GM21526 (cell line): ENCODE measurements around the gene NKD2.
"Not testable (repeated sequence)": the region's sequence is repeated elsewhere in the genome, so short reads cannot be mapped to it uniquely, and the experiment has no call there.

ENCODE experiments used
- ATAC-seq: cut with Tn5 transposase; IDR thresholded peaks from one replicate; pipeline ENCODE4 v1.9.1; 2021; ENCODE audit warnings: moderate library complexity; ENCODE audit not compliant: unreplicated experiment, low FRiP score

NKD2 gene

DNA sequence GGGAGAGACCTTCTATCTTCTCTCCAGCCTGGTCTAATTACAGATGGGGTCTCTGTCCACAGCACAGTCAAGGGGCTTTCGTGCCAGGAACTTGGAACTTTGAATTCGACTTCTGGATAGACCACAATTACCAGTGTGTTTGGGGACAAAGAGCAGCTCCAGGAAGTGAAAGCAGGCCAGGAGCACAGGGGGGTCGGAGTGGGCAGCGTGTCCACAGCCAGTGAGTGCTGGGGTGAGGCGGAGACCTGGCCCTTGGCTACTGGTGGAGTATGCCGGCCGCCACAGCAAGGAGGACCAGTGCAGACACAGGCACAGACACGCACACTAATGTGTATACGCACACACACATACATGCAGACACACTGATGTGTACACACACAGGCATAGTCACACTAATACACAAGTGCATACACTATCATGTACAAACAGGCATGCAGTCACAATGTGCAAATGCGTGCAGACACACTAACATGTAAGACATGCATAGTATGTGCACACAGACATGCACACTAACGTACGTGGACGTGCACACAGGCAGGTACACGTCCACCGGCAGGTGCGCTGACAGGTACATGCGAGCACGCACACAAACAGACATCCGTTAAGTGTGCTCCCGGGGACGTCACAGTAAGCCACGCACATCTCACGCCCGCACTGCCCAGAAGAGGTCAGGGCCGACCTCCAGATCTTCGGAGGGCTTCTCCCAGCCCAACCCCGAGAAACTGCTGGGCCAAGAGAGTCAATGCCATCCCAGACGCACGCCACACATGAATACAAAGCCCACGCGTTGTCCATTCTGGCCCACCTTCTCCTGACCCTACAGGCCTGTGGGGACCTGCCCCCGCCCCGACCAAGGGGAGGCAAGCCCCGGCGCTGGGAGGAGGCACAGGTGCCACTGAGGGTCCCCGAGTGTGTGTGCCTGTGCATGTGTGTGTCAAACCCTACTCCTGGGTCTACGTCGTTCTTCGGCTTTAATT is 46.5 kb downstream of the NKD2 start:
- ATAC-seq: no peak

DNA sequence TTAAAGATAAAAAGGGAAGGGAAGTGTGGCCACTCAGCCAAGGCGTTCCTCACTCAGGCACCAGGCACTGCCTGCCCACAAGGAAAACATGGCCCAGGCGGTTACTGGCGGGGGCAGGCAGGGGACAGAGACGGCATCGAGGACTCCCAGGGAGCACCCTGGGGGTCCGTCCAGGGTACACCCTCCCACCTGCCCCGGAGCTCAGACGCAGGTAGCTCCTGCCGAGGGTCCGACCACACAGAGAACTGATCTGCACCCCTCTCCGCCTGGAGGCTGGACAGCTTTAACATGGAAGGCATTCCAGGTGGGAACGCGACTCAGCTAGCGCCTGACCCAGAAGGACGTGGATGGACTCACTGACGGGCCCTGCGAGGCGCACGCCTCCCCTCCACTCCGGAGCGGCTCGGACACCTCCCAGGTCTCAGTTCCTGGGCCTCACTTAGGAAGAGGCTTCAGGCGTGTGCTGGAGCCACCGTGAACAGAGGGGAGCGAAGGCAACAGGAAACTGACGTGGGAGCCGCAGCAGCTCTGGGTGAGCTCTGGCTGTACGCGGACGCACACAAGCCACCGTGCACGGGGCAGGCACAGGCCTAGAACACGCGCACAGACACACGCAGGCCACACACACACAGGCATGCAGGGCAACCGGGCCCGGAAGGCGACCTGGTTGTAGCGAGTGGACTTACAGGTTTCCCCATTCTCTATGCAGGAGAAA is 47.5 kb downstream of the NKD2 start:
- ATAC-seq: no peak

DNA sequence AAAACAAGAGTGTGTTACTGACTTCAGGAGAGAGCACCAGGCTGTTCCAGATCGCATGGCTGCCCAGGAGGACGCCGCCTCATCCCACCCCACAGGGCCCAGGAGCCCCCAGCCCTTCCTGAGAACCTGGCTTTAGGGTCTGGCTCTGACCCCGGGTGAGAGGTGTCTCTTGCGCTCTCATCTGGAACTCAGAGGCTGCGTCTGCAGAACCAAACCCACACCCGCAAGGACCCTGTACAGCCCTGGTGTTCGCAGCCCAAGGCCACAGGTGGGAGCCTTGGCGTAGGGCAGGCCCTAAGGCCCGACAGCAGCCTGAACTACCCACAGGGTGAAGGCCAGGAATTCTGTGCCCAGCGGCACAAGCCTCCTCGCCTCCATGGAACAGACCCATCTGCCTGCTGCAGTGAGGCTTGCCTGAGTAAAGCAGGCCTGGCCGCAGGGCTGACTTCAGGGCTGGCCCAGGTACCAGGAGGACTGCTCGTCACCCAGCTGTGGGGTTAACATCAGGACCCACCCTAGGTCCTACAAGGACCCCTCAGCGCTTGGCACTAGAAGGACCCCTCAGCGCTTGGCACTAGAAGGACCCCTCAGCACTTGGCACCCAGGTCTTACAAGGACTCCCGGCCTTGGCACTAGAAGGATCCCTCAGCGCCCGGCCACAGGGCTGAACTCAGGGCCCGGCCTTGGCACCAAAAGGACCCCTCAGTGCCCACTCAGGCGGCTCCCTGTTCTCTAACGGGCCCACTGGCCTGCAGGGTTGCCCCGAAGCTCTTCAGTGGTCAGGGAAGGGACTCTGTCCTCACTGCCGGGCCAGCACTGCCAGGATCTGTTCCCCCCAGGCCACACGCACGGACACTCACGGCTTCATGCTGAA is 48.2 kb downstream of the NKD2 start:
- no peak for ATAC-seq

DNA sequence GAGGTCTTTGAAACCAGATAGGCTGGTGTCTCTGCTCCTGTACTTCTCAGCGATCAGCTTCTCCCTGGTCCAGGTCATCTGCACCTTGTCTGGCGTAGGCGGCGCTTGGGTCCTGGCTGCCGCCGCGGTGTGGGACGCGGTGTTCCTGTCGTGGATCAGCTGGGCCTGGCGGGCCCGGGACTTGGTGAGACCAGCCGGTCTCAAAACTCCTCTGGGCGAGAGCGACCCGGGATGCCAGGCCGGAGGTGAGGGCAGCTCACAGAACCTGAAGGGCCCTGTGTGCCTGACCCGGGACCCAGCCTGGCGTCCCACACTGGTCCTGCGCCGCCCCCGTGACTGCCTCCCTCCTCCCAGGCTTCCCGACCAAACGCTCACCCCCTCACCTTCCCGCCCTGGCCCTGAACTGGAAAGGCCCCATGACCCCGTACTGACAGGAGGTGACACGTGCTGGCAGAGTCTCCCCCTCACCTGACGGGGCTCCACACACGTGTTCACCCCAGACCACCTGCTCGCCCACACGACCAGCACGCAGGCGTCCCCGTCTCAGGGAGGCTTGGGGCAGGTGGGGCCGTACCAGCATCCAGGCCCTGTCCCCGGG is 49.0 kb downstream of the NKD2 start:
- no peak for ATAC-seq

DNA sequence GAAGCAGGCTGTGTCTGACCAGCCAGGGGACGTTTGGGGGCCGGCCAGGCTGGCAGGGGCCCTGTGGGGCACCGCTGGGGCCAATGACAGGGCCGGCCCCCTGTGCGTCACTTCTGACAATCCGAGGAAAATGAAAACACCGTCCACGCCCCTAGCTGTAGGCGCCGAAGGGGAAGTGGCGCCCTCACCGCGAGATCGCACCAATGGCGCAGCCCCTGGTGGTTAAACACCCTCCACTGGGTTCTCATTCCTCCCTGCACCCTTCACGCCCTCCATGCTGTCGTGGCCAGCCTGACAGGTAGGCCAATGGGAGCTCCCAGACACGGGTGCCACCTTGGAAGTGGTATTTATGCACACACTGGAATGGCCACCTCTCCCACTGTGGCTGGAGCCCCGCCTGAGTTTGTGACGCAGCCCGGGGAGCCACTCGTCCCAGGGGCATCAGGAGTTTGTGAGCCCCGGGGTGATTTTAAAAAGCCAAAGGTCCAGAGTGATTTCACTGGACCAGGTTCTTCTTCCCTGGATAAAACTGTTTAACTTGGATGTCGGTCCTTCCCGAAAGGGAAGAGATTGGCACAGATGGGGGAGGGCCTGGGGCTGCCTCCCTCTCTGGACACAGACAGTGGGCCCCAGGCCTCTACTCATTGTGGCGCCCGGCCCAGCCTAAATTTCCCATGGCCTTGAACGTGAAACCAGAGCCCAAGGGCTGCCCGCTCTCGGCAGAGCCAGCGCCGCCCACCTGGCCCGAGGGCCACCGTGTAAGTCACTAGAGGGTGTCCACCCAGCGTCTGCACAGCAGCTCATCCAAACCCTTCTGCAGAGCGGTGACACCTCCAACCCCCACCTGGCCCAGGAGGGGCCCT is 49.7 kb downstream of the NKD2 start:
- ATAC-seq: no peak

DNA sequence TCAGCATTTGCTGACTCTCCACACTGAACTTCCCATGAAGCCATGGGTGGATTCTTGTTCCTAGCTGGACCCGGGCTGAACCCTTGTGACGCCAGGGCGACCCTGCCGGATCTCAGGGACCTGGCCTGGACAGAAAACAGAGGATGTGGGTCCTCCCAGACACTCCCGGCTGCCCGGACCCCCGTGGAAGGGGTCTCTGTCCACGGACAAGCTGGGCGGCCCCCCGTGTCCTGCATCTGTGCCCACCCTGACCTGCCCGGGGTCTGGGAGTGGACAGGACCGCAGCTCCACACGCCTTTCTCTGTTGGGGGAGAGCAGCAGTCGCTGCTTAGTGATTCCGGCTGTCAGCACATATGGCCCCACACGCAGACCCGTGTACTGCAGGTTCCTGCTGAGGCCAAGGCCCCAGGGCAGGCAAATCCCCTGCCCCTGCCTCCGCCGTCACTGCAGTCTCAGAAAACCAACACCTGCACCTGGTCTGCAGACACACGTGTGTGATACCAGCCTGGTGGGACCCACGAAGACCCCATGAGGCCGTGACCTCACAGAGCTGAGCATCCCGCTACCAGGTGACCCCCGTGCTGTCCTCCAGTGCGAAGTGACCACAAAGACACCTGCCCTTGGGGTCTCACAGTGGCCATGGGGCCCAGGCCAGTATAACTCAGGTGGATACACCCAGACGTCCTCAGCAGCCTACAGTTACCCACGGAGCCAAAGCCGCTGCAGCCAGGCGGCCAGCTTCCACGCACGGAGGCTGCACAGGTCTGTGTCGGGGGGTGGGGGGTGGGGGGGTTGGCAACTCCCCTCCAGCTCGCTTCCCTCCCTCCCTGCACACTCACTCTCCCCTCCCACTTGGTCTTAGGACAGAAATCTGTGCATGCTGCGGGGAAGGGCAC is 50.6 kb downstream of the NKD2 start:
- ATAC-seq: no peak

DNA sequence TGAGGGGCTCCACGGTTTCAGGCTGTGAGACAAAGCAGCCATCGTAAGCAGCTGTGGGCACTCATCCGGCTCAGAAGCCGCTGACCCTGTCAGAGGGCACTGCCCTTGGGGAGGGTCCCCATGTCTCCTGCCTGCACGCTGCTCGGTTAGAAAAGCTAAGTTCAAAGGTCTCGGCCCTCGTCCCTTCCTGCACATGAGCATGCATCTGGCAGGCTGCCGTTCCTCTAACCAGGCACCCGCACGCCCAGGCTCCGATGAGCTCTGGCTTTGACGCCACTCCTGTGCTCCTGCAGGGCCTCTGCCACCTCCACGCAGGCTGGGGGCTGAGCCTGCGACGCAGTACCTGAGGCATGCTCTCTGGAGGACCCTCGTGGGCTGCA is 51.3 kb downstream of the NKD2 start:
- ATAC-seq: no peak

DNA sequence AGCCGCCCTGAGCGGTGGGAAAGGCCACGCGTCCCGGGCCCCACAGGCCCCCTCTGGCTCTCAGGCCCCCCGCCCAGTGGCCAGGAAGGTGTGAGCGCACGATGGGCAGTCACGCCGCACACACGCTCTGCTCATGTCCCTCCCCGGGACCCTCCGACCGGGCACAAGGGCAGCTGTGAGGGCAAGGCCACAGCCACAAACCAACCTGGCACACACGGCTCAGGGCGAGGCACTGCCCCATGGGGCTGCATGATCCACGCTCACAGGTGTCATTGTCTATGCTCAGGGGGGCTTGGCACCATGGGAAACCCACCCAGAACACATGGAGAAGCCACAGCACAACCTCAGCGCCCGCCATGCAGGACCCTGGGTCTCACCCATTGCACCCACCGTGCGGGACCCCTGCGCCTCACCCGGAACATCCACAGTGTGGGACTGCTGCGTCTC is 52.0 kb downstream of the NKD2 start:
- no peak for ATAC-seq

DNA sequence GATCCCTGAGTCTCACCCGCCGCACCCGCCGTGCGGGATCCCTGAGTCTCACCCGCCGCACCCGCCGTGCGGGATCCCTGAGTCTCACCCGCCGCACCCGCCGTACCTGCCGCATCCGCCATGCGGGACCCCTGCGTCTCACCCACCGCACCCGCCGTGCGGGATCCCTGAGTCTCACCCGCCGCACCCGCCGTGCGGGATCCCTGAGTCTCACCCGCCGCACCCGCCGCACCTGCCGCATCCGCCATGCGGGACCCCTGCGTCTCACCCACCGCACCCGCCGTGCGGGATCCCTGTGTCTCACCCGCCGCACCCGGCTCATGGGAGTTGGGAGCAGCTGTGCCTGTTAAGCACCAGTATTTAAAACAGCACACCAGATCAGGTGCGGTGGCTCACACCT is 52.7 kb downstream of the NKD2 start:
- ATAC-seq: not testable (repeated sequence)

DNA sequence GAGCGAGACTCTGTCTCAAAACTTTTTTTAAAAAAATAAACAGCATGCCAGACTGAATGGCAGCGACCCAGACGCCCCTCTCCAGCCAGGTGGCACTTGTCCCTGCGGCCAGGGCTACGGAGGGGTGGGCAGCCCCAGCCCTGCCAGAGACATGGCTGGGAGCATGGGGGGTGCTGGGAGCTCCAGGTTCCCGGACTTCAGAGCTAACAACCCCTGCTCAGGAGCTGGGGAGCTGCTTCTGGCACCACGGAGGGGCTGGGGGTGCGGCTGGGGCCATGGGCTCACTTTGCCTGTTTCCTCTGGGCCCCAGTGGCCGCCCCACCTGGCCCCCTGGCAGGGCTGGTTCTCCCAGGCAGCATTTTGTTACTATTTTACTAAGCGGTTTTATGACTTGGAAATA is 53.3 kb downstream of the NKD2 start:
- ATAC-seq: no peak

DNA sequence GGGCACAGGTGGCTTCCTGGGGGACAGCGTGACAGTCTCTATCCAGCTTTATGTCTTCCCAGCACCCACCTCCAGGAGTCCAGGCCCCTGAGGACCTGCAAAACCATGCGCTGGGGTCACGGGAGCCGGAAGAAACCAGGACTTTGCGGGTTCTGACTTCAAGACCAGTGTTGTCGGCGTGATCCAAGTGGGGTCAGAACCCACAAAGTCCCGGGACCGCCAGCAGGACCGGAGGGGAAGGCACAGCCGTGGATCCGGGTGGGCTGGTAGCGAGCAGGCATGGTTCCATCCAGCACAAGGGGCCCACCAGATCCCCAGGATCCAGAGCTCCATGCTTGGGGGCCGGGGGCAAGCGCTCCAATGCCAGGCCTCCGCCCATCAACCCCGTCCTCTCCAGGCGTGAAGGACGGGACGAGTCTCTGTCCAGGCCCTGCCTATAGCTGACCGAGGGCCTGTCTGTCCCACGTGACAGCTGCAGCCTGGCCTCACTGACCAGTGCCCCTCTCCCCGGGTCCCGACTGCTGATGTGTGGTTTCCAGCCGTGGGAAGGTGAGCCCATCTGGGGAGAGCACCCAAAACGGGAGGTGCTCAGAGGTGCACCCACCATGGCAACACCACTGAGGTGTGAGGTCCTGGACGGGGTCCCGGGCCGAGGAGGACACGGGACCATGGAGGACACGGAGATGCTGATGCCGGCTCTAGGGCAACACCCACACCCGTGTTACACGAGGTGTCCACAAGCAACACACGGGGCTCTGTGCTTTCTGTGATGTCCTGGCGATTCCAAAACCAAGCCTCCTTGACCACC is 54.4 kb downstream of the NKD2 start:
- ATAC-seq: no peak

DNA sequence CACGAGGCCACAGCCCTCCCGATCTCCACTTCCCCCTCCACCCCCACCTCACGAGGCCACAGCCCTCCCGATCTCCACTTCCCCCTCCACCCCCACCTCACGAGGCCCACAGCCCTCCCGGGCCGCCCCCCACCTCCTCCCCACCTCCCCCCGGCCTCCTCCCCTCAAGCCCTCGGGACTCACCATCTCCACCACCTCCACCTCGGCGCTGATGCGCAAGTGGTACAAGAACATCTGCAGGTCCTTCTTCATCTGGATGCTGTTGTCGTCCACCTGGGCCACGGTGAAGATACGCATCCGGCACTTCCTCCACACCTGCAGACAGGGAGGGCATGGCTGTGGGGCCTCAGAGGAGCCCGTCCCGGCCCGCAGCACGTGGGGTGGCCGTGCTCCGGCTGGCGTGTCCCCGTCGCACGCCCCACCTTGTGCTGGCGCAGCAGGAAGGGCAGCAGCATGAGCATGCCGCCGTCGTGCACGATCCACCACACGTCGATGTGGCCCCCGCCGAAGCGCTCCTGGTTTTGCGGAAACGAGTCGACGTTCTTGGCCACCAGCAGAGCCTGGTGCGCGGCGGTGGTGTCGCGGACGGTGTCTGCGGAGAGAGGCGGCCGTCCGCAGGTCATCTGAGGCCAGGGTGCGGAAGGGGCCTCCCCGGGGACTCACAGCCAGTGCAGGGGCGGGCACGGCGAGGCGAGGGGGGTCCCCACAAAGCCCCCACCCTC is 55.2 kb downstream of the NKD2 start:
- ATAC-seq: no peak

DNA sequence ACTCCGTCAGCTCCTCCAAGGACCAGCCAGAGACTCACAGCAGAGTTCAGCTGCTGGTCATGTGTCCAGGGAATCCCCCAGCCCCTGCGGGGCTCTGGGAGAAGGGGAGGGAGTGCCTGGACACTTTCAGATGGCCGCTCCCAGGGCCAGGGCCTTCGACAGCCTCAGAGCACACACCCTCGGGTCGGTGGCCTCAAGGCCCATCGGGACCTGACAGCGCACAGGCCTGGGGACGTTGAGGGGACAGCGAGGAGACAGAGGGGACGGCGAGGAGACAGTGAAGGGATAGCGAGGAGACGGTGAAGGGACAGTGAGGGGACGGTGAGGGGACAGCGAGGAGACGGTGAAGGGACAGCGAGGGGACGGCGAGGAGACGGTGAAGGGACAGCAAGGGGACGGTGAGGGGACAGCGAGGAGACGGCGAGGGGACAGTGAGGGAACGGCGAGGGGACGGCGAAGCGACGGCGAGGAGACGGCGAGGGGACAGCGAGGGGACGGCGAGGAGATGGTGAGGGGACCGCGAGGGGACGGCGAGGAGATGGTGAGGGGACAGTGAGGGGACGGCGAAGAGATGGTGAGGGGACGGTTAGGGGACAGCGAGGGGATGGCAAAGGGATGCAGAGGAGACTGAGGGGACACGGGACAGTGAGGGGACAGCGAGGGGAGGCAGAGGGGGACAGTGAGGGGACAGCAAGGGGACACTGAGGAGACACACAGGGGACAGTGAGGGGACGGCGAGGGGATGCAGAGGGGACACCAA is 56.0 kb downstream of the NKD2 start:
- no peak for ATAC-seq

DNA sequence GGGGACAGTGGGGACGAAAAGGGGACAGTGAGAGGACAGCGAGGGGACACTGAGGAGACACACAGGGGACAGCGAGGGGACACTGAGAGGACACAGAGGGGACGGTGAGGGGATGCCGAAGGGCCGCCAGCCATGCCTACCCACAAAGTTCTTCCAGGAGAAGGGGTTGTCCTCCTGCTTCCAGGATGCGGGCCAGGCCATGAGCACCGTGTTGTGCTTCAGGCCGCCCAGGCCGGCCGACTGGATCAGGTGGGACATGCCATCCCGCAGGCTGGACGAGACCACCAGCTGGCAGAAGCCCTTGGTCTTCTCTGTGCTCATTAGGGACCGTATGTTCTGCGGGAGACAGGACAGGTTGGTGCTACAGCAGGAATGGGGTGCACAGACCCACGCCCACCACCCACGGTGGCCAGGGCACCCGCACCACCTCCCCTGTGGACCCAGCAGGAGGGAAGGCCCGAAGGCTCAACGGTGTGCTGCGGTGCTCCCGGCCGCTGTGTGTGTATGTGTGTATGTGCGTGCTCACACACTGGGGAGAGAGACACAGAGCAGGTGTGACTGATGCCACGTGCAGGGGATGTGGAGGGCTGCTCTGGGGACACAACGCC is 56.6 kb downstream of the NKD2 start:
- ATAC-seq: no peak

DNA sequence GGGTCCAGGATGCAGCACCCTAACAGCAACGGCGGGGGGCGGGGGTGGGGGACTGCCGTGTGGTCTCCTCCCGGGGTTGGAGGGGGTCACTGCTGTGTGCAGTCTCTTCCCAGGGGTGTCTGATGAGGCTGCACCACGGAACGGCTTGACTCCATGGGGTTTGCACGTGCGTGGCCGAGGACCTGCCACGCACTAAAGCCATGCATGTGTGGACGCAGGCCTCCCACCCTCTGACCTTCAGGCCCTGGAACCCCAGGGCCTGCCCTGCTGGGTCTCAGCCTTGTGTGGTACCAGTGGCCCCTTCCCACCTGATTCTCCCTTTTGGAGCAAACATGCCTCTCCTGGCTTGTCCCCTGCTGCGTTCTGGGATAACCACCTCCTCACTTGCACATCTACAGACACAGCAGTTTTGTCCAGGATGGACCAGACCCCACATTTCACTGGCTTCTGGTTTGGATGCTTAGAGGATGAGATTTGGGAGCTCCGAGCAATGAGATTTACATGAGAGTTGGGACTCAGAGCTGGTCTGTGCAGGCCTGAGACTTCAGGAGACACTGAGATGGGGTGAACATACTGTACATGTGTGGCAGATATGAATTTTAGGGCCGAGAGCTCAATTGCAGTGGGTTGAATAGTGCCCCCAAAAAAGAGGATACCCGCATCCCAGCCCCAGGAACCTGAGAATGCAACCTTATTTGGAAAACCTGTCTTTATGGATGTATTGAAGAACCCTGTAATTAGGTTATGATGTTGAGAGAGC is 57.5 kb downstream of the NKD2 start:
- no peak for ATAC-seq
